HepG2 (cell line): ENCODE measurements around the gene MAGED1. TPM values are rescaled to one million over a fixed set of nuclear protein-coding genes. Genes with fewer than 3 reads are reported as not detected.

Source experiments
- ATAC-seq: fragments of 200-7000 bp; cut with Tn5 transposase; 3 replicates; pipeline ENCODE4 v1.9.1; 2020; ENCODE audit warnings: mild to moderate bottlenecking, moderate library complexity
- BruUV-seq: library from RNA; stranded (reverse); fragments of 400-500 nt; replicated peaks from 2 replicates; lab custom pipeline; 2021; lab: Mats Ljungman, UMichigan
- CTCF ChIA-PET: fragments of 300-600 bp; formaldehyde crosslinking; extraction: SDS; loops from one replicate; lab custom pipeline; 2021; ENCODE audit warnings: low total read pairs, inconsistent platforms, low intra/inter-chr PET ratio; lab: Yijun Ruan, JAX
- POLR2A ChIA-PET: fragments of 350-600 bp; sonication (Branson Sonifier 250); formaldehyde crosslinking; loops from one replicate; lab custom pipeline; 2020; ENCODE audit warnings: antibody characterized with exemption, inconsistent platforms; lab: Yijun Ruan, JAX
- DNase-seq: peaks from one replicate; pipeline ENCODE4 v3.0.0-alpha.2; 2015; ENCODE audit warnings: low spot score
- FAIRE-seq: peaks from 3 replicates; lab custom pipeline; 2011; peaks lifted over from hg19 to GRCh38; lab: Jason Lieb, UNC
- H2AFZ ChIP-seq: one replicate; pipeline ENCODE4 v1.6.1; 2011; ENCODE audit warnings: low read length, inconsistent platforms
- H3K27ac ChIP-seq: fragments of 300-600 bp; 3 replicates; pipeline ENCODE4 v1.8.0; 2011; ENCODE audit warnings: mixed run types, mild to moderate bottlenecking, mixed read lengths, low read length, inconsistent platforms; ENCODE audit not compliant: insufficient read depth; ENCODE audit errors: extremely low read length
- H3K27me3 ChIP-seq, 2 experiments: fragments of 200-600 bp in 1 of 2; 2 replicates in 1 of 2; 3 replicates in 1 of 2; pipeline versions ENCODE4 v1.6.0 to v1.8.0; 2011; ENCODE audit warnings: low read length in 2 of 2, mild to moderate bottlenecking in 2 of 2, moderate library complexity in 2 of 2, inconsistent platforms in 1 of 2; ENCODE audit not compliant: insufficient read depth in 2 of 2, control insufficient read depth in 1 of 2
- H3K36me3 ChIP-seq, 2 experiments: fragments of 200-600 bp in 1 of 2; replicated peaks in 1 of 2; 2 replicates in 1 of 2; 3 replicates in 1 of 2; pipeline versions ENCODE4 v1.5.1 to v1.8.0; 2011; ENCODE audit warnings: low read length in 2 of 2, inconsistent platforms in 1 of 2; ENCODE audit not compliant: insufficient read depth in 2 of 2, control insufficient read depth in 1 of 2
- H3K4me1 ChIP-seq: 2 replicates; pipeline ENCODE4 v1.5.1; 2012; ENCODE audit warnings: low read length, inconsistent platforms; ENCODE audit not compliant: insufficient read depth
- H3K4me2 ChIP-seq: 2 replicates; pipeline ENCODE4 v1.6.0; 2011; ENCODE audit warnings: low read depth, low read length, inconsistent platforms
- H3K4me3 ChIP-seq, 3 experiments: fragments of 200-600 bp in 1 of 3; sonication (generic), shearing (Covaris generic) in 1 of 3; replicated peaks in 1 of 3; 2 replicates each; pipeline ENCODE4 v1.5.1; 2011 to 2016; ENCODE audit warnings: low read length in 3 of 3, inconsistent platforms in 2 of 3, low read depth in 2 of 3, mild to moderate bottlenecking in 2 of 3, control low read depth in 1 of 3, mixed read lengths in 1 of 3; ENCODE audit not compliant: insufficient read depth in 1 of 3
- H3K79me2 ChIP-seq: one replicate; pipeline ENCODE4 v1.6.1; 2011; ENCODE audit warnings: low read length, inconsistent platforms; ENCODE audit not compliant: insufficient read depth
- H3K9ac ChIP-seq: 2 replicates; pipeline ENCODE4 v1.6.0; 2011; ENCODE audit warnings: mild to moderate bottlenecking, low read depth, low read length, inconsistent platforms; ENCODE audit not compliant: insufficient read depth
- H3K9me3 ChIP-seq: 2 replicates; pipeline ENCODE4 v1.5.1; 2012; ENCODE audit warnings: mild to moderate bottlenecking, low read length
- H4K20me1 ChIP-seq: 2 replicates; pipeline ENCODE4 v1.6.0; 2011; ENCODE audit warnings: inconsistent platforms, mild to moderate bottlenecking, low read length, moderate library complexity; ENCODE audit not compliant: insufficient read depth
- CHCHD3 ChIP-seq: sonication (generic); formaldehyde crosslinking; IDR thresholded peaks from 2 replicates; pipeline ENCODE4 v1.8.0; 2022; ENCODE audit warnings: mild to moderate bottlenecking, missing genetic modification reagents, moderate library complexity
- SMC3 ChIP-seq: IDR thresholded peaks from 2 replicates; pipeline ENCODE4 v1.6.1; 2011; ENCODE audit warnings: low read length, improper control_type of control experiment
- STAG1 ChIP-seq: sonication (generic); formaldehyde crosslinking; IDR thresholded peaks from 2 replicates; pipeline ENCODE4 v1.4.0; 2020; ENCODE audit warnings: missing genetic modification reagents
- WGBS: methylation state at CpG from one replicate; pipeline ENCODE4 v1.1.6; 2017; ENCODE audit warnings: low lambda C conversion rate; 5-methylcytosine and 5-hydroxymethylcytosine counted together
- in situ Hi-C: cut with HindIII; loops from 2 replicates; pipeline ENCODE4 v1.10.0; 2017; ENCODE audit warnings: low pct_unique_long_range_greater_than_20kb; ENCODE audit not compliant: extremely low pct_ligation_motif_present
- intact Hi-C: fragments of 100-400 bp; cut with micrococcal nuclease; formaldehyde crosslinking; loops from one replicate; pipeline ENCODE4 v1.10.0; 2022; ENCODE audit not compliant: unreplicated experiment
- polyA plus RNA-seq, 8 experiments: library from polyadenylated mRNA; depleted of rRNA in 3 of 8; stranded (reverse) in 7 of 8; unstranded in 1 of 8; fragments of >200 nt; fragmentation: Illumina TruSeq in 4 of 8; extraction: Trizol in 4 of 8; gene quantifications; 2 replicates each; pipeline versions ENCODE4 v1.2.1 to v1.2.3, GENCODE V29; 2011 to 2016; ENCODE audit warnings: low read depth in 4 of 8, missing spikeins in 1 of 8, mixed read lengths in 1 of 8; ENCODE audit not compliant: insufficient read depth in 1 of 8
- total RNA-seq, 5 experiments: library from RNA; depleted of rRNA; stranded (reverse); fragments of >200 nt; fragmentation: Illumina TruSeq; extraction: Trizol; gene quantifications; 2 replicates each; pipeline ENCODE4 v1.2.3, GENCODE V29; 2016; ENCODE audit warnings: low read depth in 1 of 5
- TF ChIP-seq, protein P1 (sequence below): sonication (generic); formaldehyde crosslinking; IDR thresholded peaks from 2 replicates; pipeline ENCODE4 v1.5.1; 2020; ENCODE audit warnings: missing genetic modification reagents, mild to moderate bottlenecking, borderline replicate concordance
- TF ChIP-seq, protein P2 (sequence below): sonication (generic); formaldehyde crosslinking; IDR thresholded peaks from 2 replicates; pipeline ENCODE4 v1.5.0; 2020; ENCODE audit warnings: mild to moderate bottlenecking, missing genetic modification reagents, moderate library complexity
- TF ChIP-seq, protein P3 (sequence below): sonication (generic); IDR thresholded peaks from 2 replicates; pipeline ENCODE4 v1.6.1; 2016; ENCODE audit warnings: low read depth, borderline replicate concordance

MAGED1 gene
- total and polyA plus RNA-seq, 2 of the 13 experiments (the other 11 are each of a cell fraction or from before 2014, with no cell fraction given) = 105 to 137 TPM

DNA sequence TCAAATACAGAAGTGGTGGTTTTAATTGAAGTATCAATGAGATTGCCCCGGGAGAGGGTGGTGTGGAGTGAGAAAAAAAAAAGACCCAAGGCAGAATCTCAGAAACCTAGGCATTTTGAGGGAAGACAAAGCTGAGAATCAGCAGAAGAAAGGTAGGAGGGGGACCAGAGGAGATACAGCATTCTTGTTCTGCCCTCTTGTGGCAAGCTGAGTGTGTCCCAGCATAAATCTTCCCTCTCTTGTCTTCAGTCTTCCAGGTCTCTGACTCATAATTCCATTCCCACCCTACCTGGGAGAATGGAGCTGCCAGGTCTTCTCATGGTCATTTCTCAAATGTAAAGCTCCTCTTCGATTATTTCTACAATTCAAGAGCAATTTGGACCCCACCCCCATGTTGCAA, 32.7 kb upstream of the MAGED1 start:
- Histone ChIP-seq H3K36me3 (no peaks in the 10 kb centered on the region), H3K27me3 (no peaks in the 10 kb centered on the region), H3K79me2 (no peaks in the 10 kb centered on the region), H3K9ac (no peak overlapping the region), H3K4me3 (no peak overlapping the region), H4K20me1 (no peaks in the 10 kb centered on the region), H3K4me2 (no peak overlapping the region), H3K27ac (no peak overlapping the region), H3K4me1 (no peaks in the 10 kb centered on the region), H2AFZ (no peak overlapping the region), H3K9me3 (no peaks in the 10 kb centered on the region)
- ChIA-PET POLR2A (no interaction called here), CTCF (interaction anchor here (1.5 kb wide), 1 partner anchor 219 kb away, joined by 3 read pairs; no protein-coding TSS in a partner anchor)
- in situ Hi-C loops = loop anchor here (25.0 kb wide), 1 partner anchor 223 kb away; no protein-coding TSS in a partner anchor
- ATAC-seq (peak; percentile 47; the same call in 1 of the 3 replicates), FAIRE-seq (peak; percentile 68), DNase-seq (peak; percentile 14)
- WGBS = 0% methylated on average over 2 of the region's 2 CpGs
- TF ChIP-seq, protein P1, sequence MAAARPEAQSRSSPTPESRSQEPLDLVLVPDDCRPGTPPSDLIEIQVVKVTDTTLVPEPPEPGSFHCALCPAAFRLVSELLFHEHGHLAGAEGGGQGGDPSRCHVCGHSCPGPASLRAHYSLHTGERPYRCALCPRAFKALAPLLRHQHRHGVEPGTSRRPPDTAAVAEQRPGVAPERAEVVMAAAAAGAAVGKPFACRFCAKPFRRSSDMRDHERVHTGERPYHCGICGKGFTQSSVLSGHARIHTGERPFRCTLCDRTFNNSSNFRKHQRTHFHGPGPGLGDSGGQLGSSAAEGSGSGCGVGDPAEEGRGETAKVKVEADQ (CRISPR knock-in tag) = no peak
- TF ChIP-seq, protein P2, sequence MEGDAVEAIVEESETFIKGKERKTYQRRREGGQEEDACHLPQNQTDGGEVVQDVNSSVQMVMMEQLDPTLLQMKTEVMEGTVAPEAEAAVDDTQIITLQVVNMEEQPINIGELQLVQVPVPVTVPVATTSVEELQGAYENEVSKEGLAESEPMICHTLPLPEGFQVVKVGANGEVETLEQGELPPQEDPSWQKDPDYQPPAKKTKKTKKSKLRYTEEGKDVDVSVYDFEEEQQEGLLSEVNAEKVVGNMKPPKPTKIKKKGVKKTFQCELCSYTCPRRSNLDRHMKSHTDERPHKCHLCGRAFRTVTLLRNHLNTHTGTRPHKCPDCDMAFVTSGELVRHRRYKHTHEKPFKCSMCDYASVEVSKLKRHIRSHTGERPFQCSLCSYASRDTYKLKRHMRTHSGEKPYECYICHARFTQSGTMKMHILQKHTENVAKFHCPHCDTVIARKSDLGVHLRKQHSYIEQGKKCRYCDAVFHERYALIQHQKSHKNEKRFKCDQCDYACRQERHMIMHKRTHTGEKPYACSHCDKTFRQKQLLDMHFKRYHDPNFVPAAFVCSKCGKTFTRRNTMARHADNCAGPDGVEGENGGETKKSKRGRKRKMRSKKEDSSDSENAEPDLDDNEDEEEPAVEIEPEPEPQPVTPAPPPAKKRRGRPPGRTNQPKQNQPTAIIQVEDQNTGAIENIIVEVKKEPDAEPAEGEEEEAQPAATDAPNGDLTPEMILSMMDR (CRISPR knock-in tag) = peak; percentile 62
- TF ChIP-seq CHCHD3 = no peak
- TF ChIP-seq, protein P3, sequence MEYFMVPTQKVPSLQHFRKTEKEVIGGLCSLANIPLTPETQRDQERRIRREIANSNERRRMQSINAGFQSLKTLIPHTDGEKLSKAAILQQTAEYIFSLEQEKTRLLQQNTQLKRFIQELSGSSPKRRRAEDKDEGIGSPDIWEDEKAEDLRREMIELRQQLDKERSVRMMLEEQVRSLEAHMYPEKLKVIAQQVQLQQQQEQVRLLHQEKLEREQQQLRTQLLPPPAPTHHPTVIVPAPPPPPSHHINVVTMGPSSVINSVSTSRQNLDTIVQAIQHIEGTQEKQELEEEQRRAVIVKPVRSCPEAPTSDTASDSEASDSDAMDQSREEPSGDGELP = no peak
- TF ChIP-seq STAG1 (CRISPR knock-in tag) = peak; percentile 60
- TF ChIP-seq SMC3 = peak; percentile 36; the same call in 1 of the 2 replicates
- no TSS peak for BruUV-seq
- intact Hi-C loops = no loop called here
